ENCODE data around the gene EDNRA. TPM values are rescaled to one million over a fixed set of nuclear protein-coding genes. Genes with fewer than 3 reads are reported as not detected.

The EDNRA gene
- total and polyA plus RNA-seq, 5 experiments from 2014 or later: not detected

GRCh38 chr4:147560625-147561024 is 79.7 kb downstream of the EDNRA start:
- ATAC-seq (no peak), DNase-seq (no peak)
- POLR2A ChIA-PET: no interaction called here
- Mint-ChIP-seq H3K4me3 (no peak overlapping the region), H3K36me3 (no peaks in the 10 kb centered on the region), H3K27ac (no peak overlapping the region), H3K27me3 (peaks cover 0 to 11% (median 2%) of the 10 kb centered on the region in 5 donors), H3K9me3 (peaks cover 0 to 4% (median 0%) of the 10 kb centered on the region in 9 donors), H3K4me1 (no peaks in the 10 kb centered on the region)

GRCh38 chr4:147566762-147567161 is 85.9 kb downstream of the EDNRA start:
- H3K4me1 Mint-ChIP-seq: no peaks in the 10 kb centered on the region
- peaks cover 0 to 9% (median 0%) of the 10 kb centered on the region in 9 donors for H3K9me3 Mint-ChIP-seq
- H3K36me3 Mint-ChIP-seq: no peaks in the 10 kb centered on the region
- H3K4me3 Mint-ChIP-seq: no peak overlapping the region
- POLR2A ChIA-PET: no interaction called here
- ATAC-seq (no peak), DNase-seq (no peak)
- H3K27ac Mint-ChIP-seq: no peak overlapping the region
- peaks cover 2 to 21% (median 7%) of the 10 kb centered on the region in 5 donors for H3K27me3 Mint-ChIP-seq

- Mint-ChIP-seq H3K36me3 (no peaks in the 10 kb centered on the region), H3K27me3 (peaks cover 2 to 21% (median 7%) of the 10 kb centered on the region in 5 donors), H3K9me3 (peaks cover 0 to 9% (median 0%) of the 10 kb centered on the region in 9 donors), H3K27ac (no peak overlapping the region), H3K4me1 (no peaks in the 10 kb centered on the region), H3K4me3 (no peak overlapping the region)
- POLR2A ChIA-PET: no interaction called here
- DNase-seq: no peak
- no peak for ATAC-seq
Measured at GRCh38 chr4:147567276-147567675, 86.4 kb downstream of the EDNRA start.

- Mint-ChIP-seq H3K27ac (no peak overlapping the region), H3K9me3 (peaks cover 0 to 6% (median 0%) of the 10 kb centered on the region in 9 donors), H3K27me3 (peaks cover 5 to 21% (median 9%) of the 10 kb centered on the region in 5 donors), H3K4me1 (no peaks in the 10 kb centered on the region), H3K4me3 (no peak overlapping the region), H3K36me3 (no peaks in the 10 kb centered on the region)
- ATAC-seq: no peak
- POLR2A ChIA-PET: no interaction called here
- no peak for DNase-seq
Measured at GRCh38 chr4:147570616-147571015, 89.7 kb downstream of the EDNRA start.

GRCh38 chr4:147571036-147571770 is 90.3 kb downstream of the EDNRA start:
- no peak overlapping the region for H3K27ac Mint-ChIP-seq
- POLR2A ChIA-PET: no interaction called here
- no peak for ATAC-seq
- H3K4me3 Mint-ChIP-seq: no peak overlapping the region
- DNase-seq: no peak
- peaks cover 0 to 6% (median 0%) of the 10 kb centered on the region in 9 donors for H3K9me3 Mint-ChIP-seq
- H3K36me3 Mint-ChIP-seq: peaks cover 0 to 2% (median 0%) of the 10 kb centered on the region in 3 donors
- peaks cover 5 to 21% (median 10%) of the 10 kb centered on the region in 5 donors for H3K27me3 Mint-ChIP-seq
- peaks cover 0 to 2% (median under 1%) of the 10 kb centered on the region in 4 donors for H3K4me1 Mint-ChIP-seq

GRCh38 chr4:147576084-147576483 is 95.2 kb downstream of the EDNRA start:
- H3K36me3 Mint-ChIP-seq: peaks cover 0 to 9% (median 5%) of the 10 kb centered on the region in 3 donors
- peaks cover 0 to 2% (median under 1%) of the 10 kb centered on the region in 4 donors for H3K4me1 Mint-ChIP-seq
- H3K4me3 Mint-ChIP-seq: no peak overlapping the region
- H3K9me3 Mint-ChIP-seq: peaks cover 0 to 4% (median 0%) of the 10 kb centered on the region in 9 donors
- H3K27me3 Mint-ChIP-seq: peaks cover 0 to 9% (median 4%) of the 10 kb centered on the region in 5 donors
- POLR2A ChIA-PET: no interaction called here
- no peak for DNase-seq
- peak overlapping the region in 1 of 10 donors; percentile 2 for H3K27ac Mint-ChIP-seq
- ATAC-seq: no peak

GRCh38 chr4:147578051-147578476 is 97.2 kb downstream of the EDNRA start:
- Mint-ChIP-seq H3K9me3 (peaks cover 0 to 4% (median 0%) of the 10 kb centered on the region in 9 donors), H3K4me1 (peaks cover 0 to 2% (median under 1%) of the 10 kb centered on the region in 4 donors), H3K27ac (no peak overlapping the region), H3K36me3 (peaks cover 0 to 9% (median 5%) of the 10 kb centered on the region in 3 donors), H3K4me3 (no peak overlapping the region), H3K27me3 (peaks cover 0 to 9% (median 4%) of the 10 kb centered on the region in 5 donors)
- DNase-seq (no peak), ATAC-seq (no peak)
- POLR2A ChIA-PET: no interaction called here

GRCh38 chr4:147578593-147578992 is 97.7 kb downstream of the EDNRA start:
- DNase-seq (no peak), ATAC-seq (no peak)
- Mint-ChIP-seq H3K27ac (peak overlapping the region in 1 of 10 donors; percentile 54), H3K9me3 (peaks cover 0 to 4% (median 0%) of the 10 kb centered on the region in 9 donors), H3K27me3 (peaks cover 0 to 7% (median 4%) of the 10 kb centered on the region in 5 donors), H3K4me1 (peaks cover 0 to 2% (median under 1%) of the 10 kb centered on the region in 4 donors), H3K4me3 (no peak overlapping the region), H3K36me3 (peaks cover 0 to 9% (median 5%) of the 10 kb centered on the region in 3 donors)
- POLR2A ChIA-PET: no interaction called here

- Mint-ChIP-seq H3K36me3 (peaks cover 0 to 16% (median 12%) of the 10 kb centered on the region in 3 donors), H3K4me1 (peaks cover 0 to 2% (median under 1%) of the 10 kb centered on the region in 4 donors), H3K4me3 (no peak overlapping the region), H3K27ac (no peak overlapping the region), H3K9me3 (peaks cover 0 to 19% (median 5%) of the 10 kb centered on the region in 9 donors), H3K27me3 (peaks cover 0 to 9% (median 7%) of the 10 kb centered on the region in 5 donors)
- no peak for ATAC-seq
- POLR2A ChIA-PET: no interaction called here
- no peak for DNase-seq
Measured at GRCh38 chr4:147580396-147580795, 99.5 kb downstream of the EDNRA start.

GRCh38 chr4:147581606-147582350 is 100.9 kb downstream of the EDNRA start:
- Mint-ChIP-seq H3K9me3 (peaks cover 0 to 24% (median 7%) of the 10 kb centered on the region in 9 donors), H3K4me1 (no peaks in the 10 kb centered on the region), H3K27me3 (peaks cover 0 to 10% (median 6%) of the 10 kb centered on the region in 5 donors), H3K4me3 (no peak overlapping the region), H3K27ac (no peak overlapping the region), H3K36me3 (peaks cover 0 to 19% (median 14%) of the 10 kb centered on the region in 3 donors)
- DNase-seq: no peak
- POLR2A ChIA-PET: no interaction called here
- ATAC-seq: no peak

GRCh38 chr4:147582386-147583060 is 101.6 kb downstream of the EDNRA start:
- Mint-ChIP-seq H3K27ac (no peak overlapping the region), H3K36me3 (peaks cover 0 to 19% (median 14%) of the 10 kb centered on the region in 3 donors), H3K9me3 (peaks cover 0 to 24% (median 7%) of the 10 kb centered on the region in 9 donors), H3K4me3 (no peak overlapping the region), H3K4me1 (no peaks in the 10 kb centered on the region), H3K27me3 (peaks cover 0 to 9% (median 6%) of the 10 kb centered on the region in 5 donors)
- POLR2A ChIA-PET: no interaction called here
- DNase-seq (no peak), ATAC-seq (no peak)

- Mint-ChIP-seq H3K27ac (no peak overlapping the region), H3K9me3 (peaks cover 0 to 24% (median 7%) of the 10 kb centered on the region in 9 donors)
- POLR2A ChIA-PET: no interaction called here
Measured at GRCh38 chr4:147583876-147584275, 103.0 kb downstream of the EDNRA start.

More at GRCh38 chr4:147583876-147584275, 103.0 kb downstream of the EDNRA start:
- no peak for ATAC-seq
- H3K4me1 Mint-ChIP-seq: no peaks in the 10 kb centered on the region
- H3K4me3 Mint-ChIP-seq: no peak overlapping the region
- H3K36me3 Mint-ChIP-seq: peaks cover 0 to 19% (median 14%) of the 10 kb centered on the region in 3 donors
- peaks cover 0 to 9% (median 6%) of the 10 kb centered on the region in 5 donors for H3K27me3 Mint-ChIP-seq
- DNase-seq: no peak
